ENCODE measurements around the gene HDGF. TPM values are rescaled to one million over a fixed set of nuclear protein-coding genes. Genes with fewer than 3 reads are reported as not detected.

Gene HDGF
- total and polyA plus RNA-seq, 9 of the 15 experiments (the other 6 are each of a cell fraction or from before 2014, with no cell fraction given) = 38.8 to 601 (median 400) TPM

GRCh38 chr1:156768610-156769295 lies 17.3 kb upstream of the HDGF start (continued):
- TF ChIP-seq RERE (CRISPR knock-in tag; IDR thresholded peaks at IDR 0.05; ENCODE audit: borderline replicate concordance) = no peak
- no peak for TF ChIP-seq NFE2 (IDR thresholded peaks at IDR 0.05; ENCODE audit: low read depth)
- no peak for TF ChIP-seq FOSL1 (tag; conservative IDR thresholded peaks at IDR 0.05)
- TF ChIP-seq XRCC5 (IDR thresholded peaks at IDR 0.05; ENCODE audit: low read depth, low read length) = no peak
- 0 out of 2 replicates have a peak, but pooled peaks have one; percentile 48 for TF ChIP-seq ZNF766 (CRISPR knock-in tag; conservative IDR thresholded peaks at IDR 0.05)
- no peak for TF ChIP-seq ZNF444 (CRISPR knock-in tag; IDR thresholded peaks at IDR 0.05)
- no peak for TF ChIP-seq POLR2AphosphoS2 (IDR thresholded peaks at IDR 0.05; ENCODE audit: low read length)
- 0 out of 2 replicates have a peak, but pooled peaks have one; percentile 25 for TF ChIP-seq GABPB1 (CRISPR knock-in tag; IDR thresholded peaks at IDR 0.05)
- TF ChIP-seq HES1 (IDR thresholded peaks at IDR 0.05; ENCODE audit: low read depth) = no peak
- TF ChIP-seq CHD1 (IDR thresholded peaks at IDR 0.05; ENCODE audit: low read length) = no peak
- no peak for TF ChIP-seq RBM17 (IDR thresholded peaks at IDR 0.05; ENCODE audit: borderline replicate concordance, low read depth, low read length)
- no peak for TF ChIP-seq CEBPB (tag; IDR thresholded peaks at IDR 0.05)
- TF ChIP-seq RCOR1 (IDR thresholded peaks at IDR 0.05; ENCODE audit: borderline replicate concordance in 1 of 2, low read depth in 2 of 2, low read length in 2 of 2) = peak in 1 of 2 experiments; percentile 0; a peak in 1 of 4 replicates
- no peak for TF ChIP-seq CCNT2 (IDR thresholded peaks at IDR 0.05; ENCODE audit: borderline replicate concordance, extremely low read depth, insufficient read length, low read depth, low read length)
- TF ChIP-seq KDM2B (CRISPR knock-in tag; IDR thresholded peaks at IDR 0.05) = no peak
- no peak for TF ChIP-seq PTTG1 (tag; IDR thresholded peaks at IDR 0.05; ENCODE audit: low read depth)
- TF ChIP-seq LEF1 (IDR thresholded peaks at IDR 0.05) = no peak
- TF ChIP-seq KAT7 (CRISPR knock-in tag; IDR thresholded peaks at IDR 0.05; ENCODE audit: borderline replicate concordance) = peak; percentile 84; the same call in 1 of the 2 replicates
- TF ChIP-seq KLF6 (CRISPR knock-in tag; IDR thresholded peaks at IDR 0.05; ENCODE audit: borderline replicate concordance) = no peak
- no peak for TF ChIP-seq RFX1 (IDR thresholded peaks at IDR 0.05)
- no peak for TF ChIP-seq MECOM (CRISPR knock-in tag; IDR thresholded peaks at IDR 0.05)

Measured in K562 (cell line).